DOHH2 (cell line): ENCODE results near the gene PCDHA6.
A peak's percentile ranks its signal among the peaks of the same experiment; 100 is the strongest.
"Not testable (repeated sequence)": the region's sequence is repeated elsewhere in the genome, so short reads cannot be mapped to it uniquely, and the experiment has no call there.

ENCODE experiments used
- H3F3A ChIP-seq: fragments of 200-600 bp; sonication (generic), shearing (Covaris generic); 2 replicates; pipeline ENCODE4 v1.6.0; 2016; ENCODE audit warnings: antibody characterized with exemption, mild to moderate bottlenecking; ENCODE audit not compliant: control insufficient read depth, insufficient read depth
- H3K27ac ChIP-seq: fragments of 200-600 bp; sonication (generic); 2 replicates; pipeline ENCODE4 v1.5.1; 2014; ENCODE audit warnings: low read depth, mild to moderate bottlenecking, low read length, moderate library complexity
- H3K27me3 ChIP-seq: fragments of 200-600 bp; sonication (generic); 2 replicates; pipeline ENCODE4 v1.6.1; 2014; ENCODE audit warnings: mild to moderate bottlenecking, low read length, mixed read lengths; ENCODE audit not compliant: control insufficient read depth
- H3K36me3 ChIP-seq: fragments of 200-600 bp; sonication (generic); 2 replicates; pipeline ENCODE4 v1.6.1; 2014; ENCODE audit warnings: mild to moderate bottlenecking, low read length, moderate library complexity, mixed read lengths; ENCODE audit not compliant: control insufficient read depth
- H3K4me1 ChIP-seq: fragments of 200-600 bp; sonication (generic); 2 replicates; pipeline ENCODE4 v1.6.1; 2014; ENCODE audit warnings: mild to moderate bottlenecking, low read length, mixed read lengths; ENCODE audit not compliant: control insufficient read depth
- H3K4me2 ChIP-seq: fragments of 200-600 bp; sonication (generic); 2 replicates; pipeline ENCODE4 v1.6.0; 2014; ENCODE audit warnings: mild to moderate bottlenecking, low read length, moderate library complexity
- H3K4me3 ChIP-seq: fragments of 200-600 bp; sonication (generic); 2 replicates; pipeline ENCODE4 v1.5.1; 2014; ENCODE audit warnings: mild to moderate bottlenecking, low read length, mixed read lengths
- H3K79me2 ChIP-seq: fragments of 200-600 bp; sonication (generic); 2 replicates; pipeline ENCODE4 v1.6.1; 2014; ENCODE audit warnings: mild to moderate bottlenecking, low read length, mixed read lengths; ENCODE audit not compliant: control insufficient read depth
- H3K9me2 ChIP-seq: fragments of 200-600 bp; sonication (generic); replicated peaks from 2 replicates; pipeline ENCODE4 v1.6.1; 2014; ENCODE audit warnings: mild to moderate bottlenecking, low read length, mixed read lengths; ENCODE audit not compliant: control insufficient read depth
- H3K9me3 ChIP-seq: fragments of 200-600 bp; sonication (generic); 2 replicates; pipeline ENCODE4 v1.6.1; 2014; ENCODE audit warnings: antibody characterized with exemption, low read length, mixed read lengths; ENCODE audit not compliant: control insufficient read depth, insufficient read depth
- H4K20me1 ChIP-seq: fragments of 200-600 bp; sonication (generic); 2 replicates; pipeline ENCODE4 v1.6.0; 2014; ENCODE audit warnings: low read depth, mild to moderate bottlenecking, antibody characterized with exemption, low read length, moderate library complexity; ENCODE audit not compliant: control insufficient read depth, insufficient read depth
- CTCF ChIP-seq: fragments of 200-600 bp; sonication (generic); IDR thresholded peaks from one replicate; pipeline ENCODE4 v1.5.1; 2014; ENCODE audit warnings: antibody characterized with exemption, mild to moderate bottlenecking, low read depth, low read length; ENCODE audit not compliant: poor library complexity, severe bottlenecking
- EZH2phosphoT487 ChIP-seq: fragments of 200-600 bp; sonication (generic); IDR thresholded peaks from 2 replicates; pipeline ENCODE4 v1.6.1; 2017; ENCODE audit warnings: borderline replicate concordance, mild to moderate bottlenecking, antibody characterized with exemption, low read length, moderate library complexity, mixed read lengths

The PCDHA6 gene

GRCh38 chr5:140835622-140836510, 8.1 kb downstream of the PCDHA6 start:
- Histone ChIP-seq H3F3A (no peaks in the 10 kb centered on the region), H3K4me1 (no peaks in the 10 kb centered on the region), H4K20me1 (no peaks in the 10 kb centered on the region), H3K9me2 (no peaks in the 10 kb centered on the region), H3K36me3 (no peaks in the 10 kb centered on the region), H3K79me2 (no peaks in the 10 kb centered on the region), H3K9me3 (no peaks in the 10 kb centered on the region), H3K27me3 (no peaks in the 10 kb centered on the region), H3K4me3 (no peak overlapping the region), H3K27ac (no peak overlapping the region), H3K4me2 (no peak overlapping the region)
- TF ChIP-seq CTCF (no peak), EZH2phosphoT487 (no peak)

- Histone ChIP-seq H3K27me3 (no peaks in the 10 kb centered on the region), H3K4me1 (no peaks in the 10 kb centered on the region), H3F3A (no peaks in the 10 kb centered on the region), H3K9me3 (no peaks in the 10 kb centered on the region), H3K27ac (no peak within 1 kb of the TSS), H3K79me2 (no peaks in the 10 kb centered on the region), H3K36me3 (no peaks in the 10 kb centered on the region), H3K9me2 (no peaks in the 10 kb centered on the region), H3K4me2 (no peak within 1 kb of the TSS), H4K20me1 (no peaks in the 10 kb centered on the region), H3K4me3 (no peak within 1 kb of the TSS)
- TF ChIP-seq CTCF (peak; percentile 18), EZH2phosphoT487 (no peak)
Observed at GRCh38 chr5:140840978-140841962, 13.5 kb downstream of the PCDHA6 start, which contains the start of gene PCDHA8. Gene PCDHA8 (plus strand): TSS chr5:140841187. CDS start chr5:140841322, 135 bp downstream.

GRCh38 chr5:140842798-140843733, 15.3 kb downstream of the PCDHA6 start:
- no peaks in the 10 kb centered on the region for H3K4me1 ChIP-seq
- TF ChIP-seq EZH2phosphoT487 (no peak), CTCF (no peak)
- H3F3A ChIP-seq = no peaks in the 10 kb centered on the region

GRCh38 chr5:140848139-140849102, 20.7 kb downstream of the PCDHA6 start, which contains the start of gene PCDHA9:
Gene PCDHA9 (plus strand): TSS chr5:140848382. CDS start chr5:140848496, 114 bp downstream.
- not testable (repeated sequence) for H3K9me3 ChIP-seq, H3K27me3 ChIP-seq, H3K4me1 ChIP-seq, H4K20me1 ChIP-seq, H3K4me3 ChIP-seq, H3K9me2 ChIP-seq, H3K4me2 ChIP-seq, H3K36me3 ChIP-seq, H3K79me2 ChIP-seq, H3F3A ChIP-seq, H3K27ac ChIP-seq

More at GRCh38 chr5:140842798-140843733, 15.3 kb downstream of the PCDHA6 start:
- Histone ChIP-seq H3K27ac (no peak overlapping the region), H3K36me3 (no peaks in the 10 kb centered on the region), H3K9me2 (no peaks in the 10 kb centered on the region), H4K20me1 (no peaks in the 10 kb centered on the region), H3K27me3 (no peaks in the 10 kb centered on the region), H3K4me3 (no peak overlapping the region), H3K79me2 (no peaks in the 10 kb centered on the region), H3K4me2 (no peak overlapping the region), H3K9me3 (no peaks in the 10 kb centered on the region)
